Type B pancreatic cell (in vitro differentiated cells): ENCODE data around the gene ARMC7. TPM values are rescaled to one million over a fixed set of nuclear protein-coding genes. Genes with fewer than 3 reads are reported as not detected.

ENCODE experiments used
- DNase-seq: peaks from one replicate; pipeline ENCODE4 v3.0.0; 2021; ENCODE audit warnings: mixed read lengths; ENCODE audit not compliant: unreplicated experiment; ENCODE audit errors: extremely low spot score
- H3K27ac Mint-ChIP-seq: 2 replicates; pipeline ENCODE4 v1.8.0; 2021; ENCODE audit warnings: mild to moderate bottlenecking, mixed read lengths
- H3K27me3 Mint-ChIP-seq: 2 replicates; pipeline ENCODE4 v1.8.0; 2021; ENCODE audit warnings: mixed read lengths
- H3K36me3 Mint-ChIP-seq: 2 replicates; pipeline ENCODE4 v1.8.0; 2021; ENCODE audit warnings: mixed read lengths
- H3K4me1 Mint-ChIP-seq: one replicate; pipeline ENCODE4 v1.8.0; 2021; ENCODE audit warnings: mixed read lengths; ENCODE audit not compliant: unreplicated experiment
- H3K4me3 Mint-ChIP-seq: 2 replicates; pipeline ENCODE4 v1.8.0; 2021; ENCODE audit warnings: mild to moderate bottlenecking, mixed read lengths
- H3K9me3 Mint-ChIP-seq: 2 replicates; pipeline ENCODE4 v1.8.0; 2021; ENCODE audit warnings: mixed read lengths
- CTCF ChIP-seq: fragments of 200-600 bp; sonication (generic); conservative IDR thresholded peaks from 2 replicates; pipeline ENCODE4 v1.5.0; 2021; ENCODE audit warnings: antibody characterized with exemption, mild to moderate bottlenecking
- total RNA-seq: library from RNA; stranded (reverse); gene quantifications from 2 replicates; pipeline ENCODE4 v1.2.1, GENCODE V29; 2021; ENCODE audit warnings: low replicate concordance

ARMC7 gene
- total RNA-seq, 1 donor from 2014 or later: 14.0 TPM

GRCh38 chr17:75075597-75076336, 34.0 kb upstream of the ARMC7 start:
- H3K4me3 Mint-ChIP-seq: no peak overlapping the region
- no peaks in the 10 kb centered on the region for H3K27me3 Mint-ChIP-seq
- no peak for TF ChIP-seq CTCF
- H3K4me1 Mint-ChIP-seq: peaks cover 7% of the 10 kb centered on the region
- H3K27ac Mint-ChIP-seq: no peak overlapping the region
- no peaks in the 10 kb centered on the region for H3K36me3 Mint-ChIP-seq
- no peak for DNase-seq
- H3K9me3 Mint-ChIP-seq: no peaks in the 10 kb centered on the region

GRCh38 chr17:75077072-75077495, 32.7 kb upstream of the ARMC7 start:
- H3K36me3 Mint-ChIP-seq: no peaks in the 10 kb centered on the region
- DNase-seq: no peak
- H3K27ac Mint-ChIP-seq: peak overlapping the region; percentile 69
- no peaks in the 10 kb centered on the region for H3K9me3 Mint-ChIP-seq
- H3K27me3 Mint-ChIP-seq: no peaks in the 10 kb centered on the region
- no peak for TF ChIP-seq CTCF
- no peak overlapping the region for H3K4me3 Mint-ChIP-seq
- peaks cover 7% of the 10 kb centered on the region for H3K4me1 Mint-ChIP-seq

- no peaks in the 10 kb centered on the region for H3K27me3 Mint-ChIP-seq
- no peaks in the 10 kb centered on the region for H3K9me3 Mint-ChIP-seq
- no peak overlapping the region for H3K4me3 Mint-ChIP-seq
- no peaks in the 10 kb centered on the region for H3K36me3 Mint-ChIP-seq
- no peak for TF ChIP-seq CTCF
- peaks cover 9% of the 10 kb centered on the region for H3K4me1 Mint-ChIP-seq
- H3K27ac Mint-ChIP-seq: no peak overlapping the region
- DNase-seq: no peak
Measured at GRCh38 chr17:75077496-75078283, 32.1 kb upstream of the ARMC7 start.

DNA sequence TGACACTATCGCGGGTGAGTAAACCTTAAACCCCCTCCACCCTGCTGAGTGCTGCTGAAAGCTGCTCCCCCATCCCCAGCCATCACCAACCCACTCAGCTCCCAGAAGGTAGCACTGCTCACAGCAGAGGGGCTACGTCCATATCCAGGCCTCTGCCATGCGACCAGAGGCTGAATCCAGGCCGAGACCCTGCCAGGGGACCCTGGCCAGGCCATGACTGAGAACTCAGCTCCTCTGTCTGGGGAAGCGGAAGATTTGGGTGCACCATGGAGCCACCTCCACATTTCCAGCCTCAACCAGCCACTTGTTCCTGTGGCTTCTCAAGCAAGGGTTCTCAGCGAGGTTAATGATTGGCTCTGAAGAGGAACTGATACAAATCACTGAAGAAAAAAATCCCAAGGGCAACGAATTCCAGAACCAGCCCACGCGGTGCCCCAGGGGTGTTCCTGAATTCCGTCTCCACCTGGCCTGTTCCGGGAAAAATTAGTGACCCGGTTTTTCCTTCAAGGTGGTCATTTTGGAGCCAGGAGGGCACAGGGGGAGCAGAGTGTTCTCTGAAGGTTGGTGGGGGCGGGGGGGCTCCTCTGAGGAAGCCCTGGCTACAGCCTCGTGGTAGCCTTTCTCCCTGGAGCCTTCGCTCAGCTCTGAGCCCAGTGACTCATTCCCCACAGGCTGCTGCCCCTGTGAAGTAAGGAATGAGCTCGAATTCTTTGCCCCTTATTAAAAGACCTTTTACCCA, 31.3 kb upstream of the ARMC7 start:
- Mint-ChIP-seq H3K4me3 (no peak overlapping the region), H3K36me3 (no peaks in the 10 kb centered on the region), H3K9me3 (no peaks in the 10 kb centered on the region), H3K27ac (peak overlapping the region; percentile 51), H3K4me1 (peaks cover 10% of the 10 kb centered on the region), H3K27me3 (no peaks in the 10 kb centered on the region)
- no peak for DNase-seq
- TF ChIP-seq CTCF: no peak

DNA sequence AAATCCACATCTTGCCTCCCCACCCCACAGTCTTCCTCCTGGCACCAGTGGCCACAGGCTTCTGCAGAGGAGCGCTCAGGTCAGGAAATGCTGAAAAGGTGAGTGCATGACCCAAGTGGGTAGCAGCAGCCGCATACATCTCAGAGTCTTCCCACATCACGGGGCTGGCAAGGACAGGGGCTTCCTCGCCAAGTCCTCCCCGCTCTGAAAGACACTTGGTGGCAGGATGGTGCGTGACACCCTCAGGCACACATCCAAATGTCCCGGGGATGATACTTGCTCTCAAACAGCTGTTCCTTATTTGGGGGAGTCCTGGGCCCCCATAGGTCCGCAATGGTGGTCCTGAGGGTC, 30.8 kb upstream of the ARMC7 start:
- H3K4me3 Mint-ChIP-seq: no peak overlapping the region
- peak overlapping the region; percentile 51 for H3K27ac Mint-ChIP-seq

More for the DNA sequence above, 30.8 kb upstream of the ARMC7 start:
- H3K9me3 Mint-ChIP-seq: no peaks in the 10 kb centered on the region
- DNase-seq: no peak
- peaks cover 15% of the 10 kb centered on the region for H3K4me1 Mint-ChIP-seq
- H3K36me3 Mint-ChIP-seq: no peaks in the 10 kb centered on the region
- no peak for TF ChIP-seq CTCF
- H3K27me3 Mint-ChIP-seq: no peaks in the 10 kb centered on the region
